ENCODE results near the gene ARHGEF3. TPM values are rescaled to one million over a fixed set of nuclear protein-coding genes. Genes with fewer than 3 reads are reported as not detected.

The ARHGEF3 gene
- total and polyA plus RNA-seq, 7 donors = 5.3 to 34.2 (median 20.3) TPM

- 24 to 72% methylated on average over 4 of the region's 4 CpGs for WGBS, 2 donors
- no peak for TF ChIP-seq POLR2A (IDR thresholded peaks at IDR 0.05)
- no peak for TF ChIP-seq CTCF (IDR thresholded peaks at IDR 0.05)
- no peak for TF ChIP-seq POLR2AphosphoS5 (IDR thresholded peaks at IDR 0.05)
- TF ChIP-seq EP300 (IDR thresholded peaks at IDR 0.05) = no peak
- H3K36me3 ChIP-seq = no peaks in the 10 kb centered on the region
- H3K4me3 ChIP-seq = no peak overlapping the region
- H3K27ac ChIP-seq = peak overlapping the region in 3 of 4 donors; percentile 47 to 76 (median 63)
- no peaks in the 10 kb centered on the region for H3K9me3 ChIP-seq
- peaks cover 0 to 29% (median 27%) of the 10 kb centered on the region in 4 donors for H3K4me1 ChIP-seq
- no peaks in the 10 kb centered on the region for H3K27me3 ChIP-seq
- intact Hi-C loops (cut with DNase I) = no loop called here
- DNase-seq = no peak
These were observed 19.5 kb downstream of the ARHGEF3 start for GRCh38 chr3:56782215-56782614.

- intact Hi-C loops (cut with DNase I) = no loop called here
- Histone ChIP-seq H3K27ac (no peak overlapping the region), H3K27me3 (no peaks in the 10 kb centered on the region), H3K4me1 (peaks cover 0 to 32% (median 30%) of the 10 kb centered on the region in 4 donors), H3K36me3 (no peaks in the 10 kb centered on the region), H3K9me3 (no peaks in the 10 kb centered on the region), H3K4me3 (no peak overlapping the region)
- TF ChIP-seq POLR2A (IDR thresholded peaks at IDR 0.05) (no peak), EP300 (IDR thresholded peaks at IDR 0.05) (no peak), CTCF (IDR thresholded peaks at IDR 0.05) (no peak), POLR2AphosphoS5 (IDR thresholded peaks at IDR 0.05) (no peak)
- DNase-seq = no peak
- 45 to 73% methylated on average over 2 of the region's 2 CpGs for WGBS, 2 donors
These were observed 20.0 kb downstream of the ARHGEF3 start for GRCh38 chr3:56781762-56782161.

GRCh38 chr3:56780936-56781335 is 20.8 kb downstream of the ARHGEF3 start:
- intact Hi-C loops (cut with DNase I) = no loop called here
- no peaks in the 10 kb centered on the region for H3K9me3 ChIP-seq
- no peak for DNase-seq
- H3K27me3 ChIP-seq = no peaks in the 10 kb centered on the region
- no peak for TF ChIP-seq EP300 (IDR thresholded peaks at IDR 0.05)
- TF ChIP-seq CTCF (IDR thresholded peaks at IDR 0.05) = no peak
- no peak for TF ChIP-seq POLR2A (IDR thresholded peaks at IDR 0.05)
- TF ChIP-seq POLR2AphosphoS5 (IDR thresholded peaks at IDR 0.05) = no peak
- H3K4me3 ChIP-seq = no peak overlapping the region
- no peaks in the 10 kb centered on the region for H3K36me3 ChIP-seq
- WGBS, 2 donors = 93 to 99% methylated on average over 2 of the region's 2 CpGs
- H3K27ac ChIP-seq = no peak overlapping the region
- H3K4me1 ChIP-seq = peaks cover 0 to 40% (median 38%) of the 10 kb centered on the region in 4 donors

DNA sequence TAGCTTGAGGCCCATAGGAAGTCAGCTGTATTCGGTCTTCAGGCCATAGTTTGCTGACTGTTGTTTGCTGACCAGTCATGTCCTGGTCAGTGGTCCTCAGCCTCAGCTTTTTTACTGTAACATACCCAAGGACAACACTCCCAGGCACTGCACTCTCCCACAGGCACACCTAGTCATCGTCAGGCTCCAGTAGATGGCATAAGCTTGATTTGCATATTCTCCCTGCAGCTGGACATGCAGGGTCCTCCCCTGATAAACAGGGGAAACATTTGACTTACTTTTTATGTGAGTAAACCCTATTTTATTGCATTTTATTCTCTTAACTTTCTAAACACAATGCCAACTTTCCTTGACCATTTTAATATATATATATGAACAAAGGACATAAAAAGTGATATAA is 22.9 kb downstream of the ARHGEF3 start:
- WGBS, 2 donors = 67 to 76% methylated on average over 2 of the region's 2 CpGs
- Histone ChIP-seq H3K27ac (no peak overlapping the region), H3K36me3 (no peaks in the 10 kb centered on the region), H3K4me3 (no peak overlapping the region), H3K27me3 (no peaks in the 10 kb centered on the region), H3K4me1 (peaks cover 0 to 47% (median 42%) of the 10 kb centered on the region in 4 donors), H3K9me3 (no peaks in the 10 kb centered on the region)
- intact Hi-C loops (cut with DNase I) = no loop called here
- DNase-seq = no peak
- TF ChIP-seq EP300 (IDR thresholded peaks at IDR 0.05) (no peak), POLR2A (IDR thresholded peaks at IDR 0.05) (no peak), POLR2AphosphoS5 (IDR thresholded peaks at IDR 0.05) (no peak), CTCF (IDR thresholded peaks at IDR 0.05) (no peak)

DNA sequence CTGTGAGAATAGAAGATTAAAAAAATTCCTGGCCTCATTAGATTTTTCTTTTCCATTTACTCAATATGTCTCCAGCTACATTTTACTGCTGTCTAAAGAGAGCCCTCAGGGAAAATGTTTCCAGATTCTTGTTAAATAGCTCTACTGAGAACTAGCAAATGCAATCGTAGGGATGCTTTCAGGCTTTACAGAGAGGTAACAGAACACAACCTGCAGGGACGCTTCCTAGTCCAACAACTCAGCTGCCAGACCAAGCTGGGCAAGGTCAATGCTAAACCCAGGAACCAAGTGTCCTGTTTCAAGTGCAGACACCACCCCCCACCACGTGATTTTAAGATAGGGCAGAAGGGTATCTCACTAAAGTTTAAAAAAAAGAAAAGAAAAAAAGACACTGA is 25.2 kb downstream of the ARHGEF3 start:
- TF ChIP-seq POLR2AphosphoS5 (IDR thresholded peaks at IDR 0.05) = no peak
- no peak for TF ChIP-seq EP300 (IDR thresholded peaks at IDR 0.05)
- TF ChIP-seq CTCF (IDR thresholded peaks at IDR 0.05) = no peak
- TF ChIP-seq POLR2A (IDR thresholded peaks at IDR 0.05) = no peak
- intact Hi-C loops (cut with DNase I) = no loop called here
- Histone ChIP-seq H3K4me1 (peaks cover 0 to 30% (median 25%) of the 10 kb centered on the region in 4 donors), H3K27me3 (no peaks in the 10 kb centered on the region), H3K27ac (peak overlapping the region in 3 of 4 donors; percentile 75 to 78 (median 76)), H3K36me3 (peaks cover 0 to 14% (median 6%) of the 10 kb centered on the region in 4 donors), H3K4me3 (no peak overlapping the region), H3K9me3 (no peaks in the 10 kb centered on the region)
- DNase-seq = no peak
- 83 to 84% methylated on average over 3 of the region's 3 CpGs for WGBS, 2 donors

All from sigmoid colon (tissue), 7 donors.